Sigmoid colon (tissue), 4 donors: ENCODE measurements around the gene ZNF33A.

Experiments
- CTCF ChIP-seq, 4 experiments: fragments of 450-650 bp in 3 of 4; fragments of 200-600 bp in 1 of 4; IDR thresholded peaks; one replicate each; pipeline ENCODE4 v1.5.1; 2016 to 2019; ENCODE audit warnings: antibody characterized with exemption in 4 of 4, mild to moderate bottlenecking in 3 of 4, moderate library complexity in 2 of 4
- EP300 ChIP-seq, 4 donors: sonication (generic); formaldehyde crosslinking; IDR thresholded peaks; one replicate each; pipeline ENCODE4 v1.6.1; 2017; ENCODE audit warnings: antibody characterized with exemption in 4 of 4
- POLR2A ChIP-seq, 2 donors: fragments of 450-650 bp; IDR thresholded peaks; one replicate each; pipeline ENCODE4 v1.6.1; 2016; ENCODE audit warnings: antibody characterized with exemption in 2 of 2, mild to moderate bottlenecking in 2 of 2, moderate library complexity in 2 of 2

DNA sequence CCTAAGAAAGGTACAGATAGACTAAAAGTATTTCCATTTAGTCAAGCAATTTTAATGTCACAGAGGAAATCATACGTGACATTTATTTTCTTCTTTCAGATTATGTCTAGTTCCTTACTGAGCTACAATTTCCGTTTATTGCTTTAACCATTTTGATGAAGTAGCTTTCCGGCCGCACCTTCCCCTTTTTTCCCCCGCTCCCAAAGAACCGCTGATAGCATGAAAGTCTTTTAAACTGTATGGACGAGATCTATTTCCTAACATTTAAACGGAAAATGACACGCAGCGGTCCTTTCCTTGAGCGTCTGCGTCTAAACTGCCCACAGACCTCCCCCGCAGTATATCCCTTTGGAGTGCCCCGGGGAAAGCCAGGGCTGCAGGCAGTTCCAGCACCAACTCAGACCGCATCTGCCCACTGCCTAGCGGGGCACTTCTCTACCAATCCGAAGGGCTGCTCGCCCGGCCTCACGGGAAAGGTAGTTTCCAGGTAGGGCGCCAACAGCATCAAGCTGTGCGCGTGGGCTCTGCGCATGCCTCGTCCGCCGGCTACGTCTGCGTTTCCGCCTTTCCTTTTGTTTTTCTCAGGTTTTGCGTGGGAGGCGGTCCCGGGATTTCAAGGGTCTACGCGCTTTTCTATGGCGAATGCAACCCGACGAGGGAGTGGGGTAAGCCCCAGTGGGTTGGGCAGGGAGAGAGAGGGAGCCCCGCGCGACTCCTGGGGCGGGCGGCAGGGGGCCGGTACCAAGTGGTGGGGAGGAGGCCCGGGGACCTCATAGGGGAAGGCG, at the start of gene ZNF33A:
- no peak for TF ChIP-seq CTCF (IDR thresholded peaks at IDR 0.05)
- TF ChIP-seq POLR2A (IDR thresholded peaks at IDR 0.05), result peak; percentile 35 to 40
- peak in 1 of 4 donors; percentile 25 for TF ChIP-seq EP300 (IDR thresholded peaks at IDR 0.05)
